Thymus (tissue), 11 donors: ENCODE data around the gene SH2D6. TPM values are rescaled to one million over a fixed set of nuclear protein-coding genes. Genes with fewer than 3 reads are reported as not detected.

Source experiments
- DNase-seq, 9 donors: peaks; one replicate each; pipeline ENCODE4 v3.0.0-alpha.2; 2013; ENCODE audit warnings: low spot score in 9 of 9, low read depth in 6 of 9, missing footprints in 1 of 9
- H3K27ac ChIP-seq, 2 donors: one replicate each; pipeline ENCODE4 v1.5.1; 2013; ENCODE audit warnings: control low read depth in 1 of 2, low read depth in 1 of 2, low read length in 1 of 2, mild to moderate bottlenecking in 1 of 2, moderate library complexity in 1 of 2
- H3K27me3 ChIP-seq, 2 donors: one replicate each; pipeline ENCODE4 v1.5.1; 2013; ENCODE audit warnings: low read length in 1 of 2; ENCODE audit not compliant: control insufficient read depth in 2 of 2, insufficient read depth in 1 of 2
- H3K36me3 ChIP-seq, 2 donors: one replicate each; pipeline ENCODE4 v1.5.1; 2013; ENCODE audit warnings: low read length in 1 of 2, mild to moderate bottlenecking in 1 of 2, moderate library complexity in 1 of 2; ENCODE audit not compliant: control insufficient read depth in 2 of 2, insufficient read depth in 2 of 2
- H3K4me1 ChIP-seq, 2 donors: one replicate each; pipeline ENCODE4 v1.5.1; 2013; ENCODE audit warnings: low read length in 2 of 2; ENCODE audit not compliant: control insufficient read depth in 2 of 2, insufficient read depth in 2 of 2
- H3K4me3 ChIP-seq, 2 donors: one replicate each; pipeline ENCODE4 v1.5.1; 2013; ENCODE audit warnings: low read length in 2 of 2, control low read depth in 1 of 2, mild to moderate bottlenecking in 1 of 2
- H3K9me3 ChIP-seq, 2 donors: one replicate each; pipeline ENCODE4 v1.5.1; 2013; ENCODE audit warnings: low read length in 1 of 2, mild to moderate bottlenecking in 1 of 2; ENCODE audit not compliant: control insufficient read depth in 2 of 2, insufficient read depth in 1 of 2
- WGBS: extraction: QIAGEN DNeasy Blood & Tissue Kit; methylation state at CpG from one replicate; pipeline ENCODE4 v1.1.7; 2013; 5-methylcytosine and 5-hydroxymethylcytosine counted together
- polyA plus RNA-seq: library from polyadenylated mRNA; stranded (reverse); fragments of 200-250 nt; gene quantifications from one replicate; pipeline ENCODE4 v1.2.3, GENCODE V29; 2013
- total RNA-seq: library from RNA; stranded (reverse); fragments of 120-200 nt; gene quantifications from one replicate; pipeline ENCODE4 v1.2.4, GENCODE V29; 2013
- donor health status: healthy.

SH2D6 gene
- total and polyA plus RNA-seq, 2 donors, result 0.33 to 0.55 TPM

DNA sequence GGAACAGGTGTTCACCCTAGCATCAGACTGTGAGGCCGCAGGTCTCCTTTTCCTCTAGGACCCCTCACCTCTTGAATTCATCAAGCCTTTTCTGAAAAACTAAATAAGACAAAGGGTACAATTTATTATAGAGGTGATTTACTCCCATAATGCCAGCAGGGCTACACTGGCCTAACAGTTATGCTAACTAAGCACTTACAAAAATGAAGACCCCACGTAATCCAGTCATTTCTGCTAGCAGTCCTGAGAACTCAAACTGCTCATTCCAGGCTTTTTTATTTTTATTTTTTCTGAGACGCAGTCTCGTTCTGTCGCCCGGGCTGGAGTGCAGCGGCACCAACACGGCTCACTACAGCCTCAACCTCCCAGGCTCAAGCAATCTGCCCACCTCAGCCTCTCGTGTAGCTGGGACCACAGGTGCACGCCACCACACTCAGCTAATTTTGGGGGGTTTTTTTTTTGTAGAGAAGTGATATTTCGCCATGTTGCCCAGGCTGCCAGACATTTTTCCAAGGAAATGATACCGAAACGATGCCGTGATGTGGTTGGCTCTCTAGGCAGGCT, 22.5 kb upstream of the SH2D6 start:
- peaks cover 0 to 11% of the 10 kb centered on the region in 2 donors for H3K4me1 ChIP-seq
- H3K9me3 ChIP-seq, result no peaks in the 10 kb centered on the region
- no peaks in the 10 kb centered on the region for H3K27me3 ChIP-seq
- H3K36me3 ChIP-seq, result peaks cover 6% of the 10 kb centered on the region in 2 donors
- WGBS, result 97% methylated on average over 14 of the region's 14 CpGs
- no peak overlapping the region for H3K27ac ChIP-seq
- DNase-seq, result no peak
- no peak overlapping the region for H3K4me3 ChIP-seq

DNA sequence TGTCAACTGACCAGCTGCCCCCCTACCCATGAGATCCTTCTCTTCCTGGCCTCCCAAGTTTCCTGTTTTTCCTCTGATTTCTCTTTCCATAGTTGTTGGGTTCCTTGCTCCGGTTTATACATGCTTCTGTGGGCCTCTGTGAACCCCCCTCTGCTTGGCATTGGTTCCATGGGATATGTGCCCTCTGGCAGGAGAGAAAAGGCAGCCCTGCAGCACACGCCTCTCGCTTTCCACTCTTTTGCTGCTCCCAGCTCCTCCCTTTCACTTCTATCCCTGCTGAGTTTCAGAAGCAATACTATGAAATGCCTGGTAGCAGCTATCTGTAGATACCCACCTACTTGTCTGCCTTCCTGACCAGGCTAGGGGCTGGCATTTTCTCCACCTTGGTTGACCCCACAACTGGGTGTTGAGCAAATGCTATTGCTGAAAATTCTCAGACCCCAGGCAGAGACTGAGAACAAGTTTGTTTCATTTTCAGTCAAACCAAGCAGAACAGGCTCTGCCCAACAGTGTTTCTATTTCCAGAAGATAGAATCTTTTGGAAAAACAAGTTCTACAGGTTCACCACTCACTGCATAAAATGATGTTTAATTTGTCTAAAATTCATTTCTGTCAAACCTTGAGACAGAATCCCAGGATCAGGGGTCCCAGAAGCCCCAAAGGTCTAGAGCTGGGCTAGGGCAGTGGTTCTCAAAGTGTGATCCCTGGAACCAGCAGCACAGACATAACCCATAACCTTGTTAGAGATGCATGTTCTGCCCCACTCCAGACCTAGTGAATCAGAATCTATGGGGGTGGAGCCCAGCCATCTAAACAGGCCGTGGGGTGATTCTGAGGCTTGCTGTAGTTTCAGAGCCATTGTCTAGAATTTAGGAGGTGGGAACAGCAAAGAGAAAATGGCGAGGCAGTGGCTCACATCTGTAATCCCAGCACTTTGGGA, 21.7 kb upstream of the SH2D6 start:
- no peaks in the 10 kb centered on the region for H3K27me3 ChIP-seq
- WGBS, result 93% methylated on average over 5 of the region's 5 CpGs
- H3K36me3 ChIP-seq, result peaks cover 3 to 6% of the 10 kb centered on the region in 2 donors
- H3K4me1 ChIP-seq, result peaks cover 0 to 11% of the 10 kb centered on the region in 2 donors
- no peak overlapping the region for H3K4me3 ChIP-seq
- no peak for DNase-seq
- H3K27ac ChIP-seq, result no peak overlapping the region
- H3K9me3 ChIP-seq, result no peaks in the 10 kb centered on the region

- H3K4me1 ChIP-seq, result peaks cover 0 to 7% of the 10 kb centered on the region in 2 donors
- 94% methylated on average over 4 of the region's 4 CpGs for WGBS
- H3K9me3 ChIP-seq, result no peaks in the 10 kb centered on the region
- no peak overlapping the region for H3K27ac ChIP-seq
- H3K36me3 ChIP-seq, result peaks cover 0 to 3% of the 10 kb centered on the region in 2 donors
- no peak overlapping the region for H3K4me3 ChIP-seq
- H3K27me3 ChIP-seq, result no peaks in the 10 kb centered on the region
- no peak for DNase-seq
These were observed 20.6 kb upstream of the SH2D6 start for GRCh38 chr2:85397925-85398331.

- DNase-seq, result no peak
- Histone ChIP-seq H3K9me3 (peaks cover 0 to 3% of the 10 kb centered on the region in 2 donors), H3K27me3 (no peaks in the 10 kb centered on the region), H3K36me3 (peaks cover 0 to 3% of the 10 kb centered on the region in 2 donors), H3K27ac (no peak overlapping the region), H3K4me3 (no peak overlapping the region), H3K4me1 (peaks cover 0 to 7% of the 10 kb centered on the region in 2 donors)
- 97% methylated on average over 8 of the region's 8 CpGs for WGBS
These were observed 19.9 kb upstream of the SH2D6 start for GRCh38 chr2:85398426-85399182.

DNA sequence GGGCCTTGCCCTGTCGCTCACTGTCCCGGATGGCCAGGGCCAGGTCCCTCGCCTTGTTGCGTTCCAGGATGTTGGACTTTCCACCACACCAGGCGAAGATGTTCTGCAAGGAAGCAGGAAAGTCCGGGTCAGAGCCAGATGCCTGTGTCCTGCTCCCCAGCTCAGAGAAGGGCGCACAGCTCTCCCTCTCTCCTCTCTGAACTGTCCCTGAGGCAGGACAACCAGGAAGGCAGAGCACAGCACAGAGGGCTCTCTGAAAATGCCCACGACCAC, 19.4 kb upstream of the SH2D6 start:
- Histone ChIP-seq H3K9me3 (peaks cover 0 to 5% of the 10 kb centered on the region in 2 donors), H3K27ac (no peak overlapping the region), H3K4me3 (no peak overlapping the region), H3K36me3 (peaks cover 0 to 3% of the 10 kb centered on the region in 2 donors), H3K4me1 (peaks cover 0 to 7% of the 10 kb centered on the region in 2 donors), H3K27me3 (no peaks in the 10 kb centered on the region)
- WGBS, result 96% methylated on average over 8 of the region's 8 CpGs
- DNase-seq, result no peak

GRCh38 chr2:85400023-85400422, 18.5 kb upstream of the SH2D6 start:
- no peak overlapping the region for H3K4me3 ChIP-seq
- DNase-seq, result no peak
- H3K36me3 ChIP-seq, result no peaks in the 10 kb centered on the region
- H3K27me3 ChIP-seq, result no peaks in the 10 kb centered on the region
- H3K9me3 ChIP-seq, result peaks cover 0 to 5% of the 10 kb centered on the region in 2 donors
- H3K4me1 ChIP-seq, result peaks cover 0 to 6% of the 10 kb centered on the region in 2 donors
- no peak overlapping the region for H3K27ac ChIP-seq
- WGBS, result over 99% methylated on average over 8 of the region's 8 CpGs

GRCh38 chr2:85400541-85401463, 17.7 kb upstream of the SH2D6 start:
- Histone ChIP-seq H3K4me3 (no peak overlapping the region), H3K4me1 (peaks cover 6 to 13% of the 10 kb centered on the region in 2 donors), H3K27ac (no peak overlapping the region), H3K9me3 (peaks cover 0 to 5% of the 10 kb centered on the region in 2 donors), H3K36me3 (no peaks in the 10 kb centered on the region), H3K27me3 (no peaks in the 10 kb centered on the region)
- 95% methylated on average over 14 of the region's 14 CpGs for WGBS
- no peak for DNase-seq

DNA sequence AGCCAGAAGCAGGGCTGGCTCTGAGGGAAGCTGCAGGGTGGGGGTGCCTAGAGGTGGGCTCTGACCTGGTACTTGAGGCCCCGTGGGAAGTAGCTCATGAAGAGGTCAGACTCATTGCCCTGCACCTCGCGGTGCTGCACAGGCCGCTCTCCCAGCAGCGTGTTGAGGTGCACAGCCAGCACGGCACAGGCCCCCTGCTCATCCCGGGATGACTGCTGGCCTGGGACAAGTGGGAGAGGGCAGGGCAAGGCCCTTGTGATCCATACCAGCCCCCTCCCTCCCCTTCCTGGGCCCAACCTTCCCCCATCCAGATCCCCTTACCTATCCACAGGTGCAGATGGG, 17.1 kb upstream of the SH2D6 start:
- no peak for DNase-seq
- Histone ChIP-seq H3K27me3 (no peaks in the 10 kb centered on the region), H3K36me3 (no peaks in the 10 kb centered on the region), H3K9me3 (peaks cover 0 to 5% of the 10 kb centered on the region in 2 donors), H3K4me1 (peaks cover 11 to 20% of the 10 kb centered on the region in 2 donors), H3K4me3 (no peak overlapping the region), H3K27ac (no peak overlapping the region)
- WGBS, result 97% methylated on average over 7 of the region's 7 CpGs
